HEK293 (cell line): ENCODE data around the gene DDX52.

Source experiments
- BCL11A ChIP-seq: fragments of 450-650 bp; formaldehyde crosslinking; IDR thresholded peaks from 2 replicates; pipeline ENCODE4 v1.5.1; 2016; ENCODE audit warnings: low read depth, missing biosample characterization, missing genetic modification characterization
- INSM2 ChIP-seq: fragments of 450-650 bp; formaldehyde crosslinking; IDR thresholded peaks from 2 replicates; pipeline ENCODE4 v1.5.1; 2016; ENCODE audit warnings: missing biosample characterization, missing genetic modification characterization
- KLF16 ChIP-seq: fragments of 450-650 bp; formaldehyde crosslinking; IDR thresholded peaks from 2 replicates; pipeline ENCODE4 v1.5.1; 2017; ENCODE audit warnings: missing biosample characterization, missing genetic modification characterization
- KLF7 ChIP-seq: fragments of 450-650 bp; formaldehyde crosslinking; IDR thresholded peaks from 2 replicates; pipeline ENCODE4 v1.5.1; 2016; ENCODE audit warnings: missing biosample characterization, missing genetic modification characterization, borderline replicate concordance
- PRDM4 ChIP-seq: fragments of 450-650 bp; formaldehyde crosslinking; IDR thresholded peaks from 2 replicates; pipeline ENCODE4 v1.5.1; 2017; ENCODE audit warnings: missing biosample characterization, missing genetic modification characterization
- SALL2 ChIP-seq: fragments of 450-650 bp; formaldehyde crosslinking; IDR thresholded peaks from 2 replicates; pipeline ENCODE4 v1.5.0; 2017; ENCODE audit warnings: missing biosample characterization, mild to moderate bottlenecking, missing genetic modification characterization, borderline replicate concordance
- SETDB1 ChIP-seq: IDR thresholded peaks from one replicate; pipeline ENCODE4 v1.6.1; 2017; ENCODE audit warnings: mild to moderate bottlenecking, low read length, moderate library complexity, mixed read lengths; ENCODE audit not compliant: insufficient read length
- SP3 ChIP-seq: fragments of 450-650 bp; formaldehyde crosslinking; IDR thresholded peaks from 2 replicates; pipeline ENCODE4 v1.5.1; 2016; ENCODE audit warnings: missing biosample characterization, missing genetic modification characterization
- TRIM28 ChIP-seq: IDR thresholded peaks from 2 replicates; pipeline ENCODE4 v1.6.1; 2011; ENCODE audit warnings: low read length, control low read depth, borderline replicate concordance
- WT1 ChIP-seq: fragments of 450-650 bp; formaldehyde crosslinking; IDR thresholded peaks from 2 replicates; pipeline ENCODE4 v1.5.1; 2016; ENCODE audit warnings: missing biosample characterization, missing genetic modification characterization
- ZBTB17 ChIP-seq: fragments of 450-650 bp; formaldehyde crosslinking; IDR thresholded peaks from 2 replicates; pipeline ENCODE4 v1.5.1; 2016; ENCODE audit warnings: missing biosample characterization, missing genetic modification characterization
- ZNF146 ChIP-seq: fragments of 450-650 bp; formaldehyde crosslinking; IDR thresholded peaks from 2 replicates; pipeline ENCODE4 v1.5.1; 2016; ENCODE audit warnings: missing biosample characterization, missing genetic modification characterization
- ZNF155 ChIP-seq: fragments of 450-650 bp; formaldehyde crosslinking; IDR thresholded peaks from 2 replicates; pipeline ENCODE4 v1.5.1; 2016; ENCODE audit warnings: missing biosample characterization, missing genetic modification characterization
- ZNF211 ChIP-seq: fragments of 450-650 bp; formaldehyde crosslinking; IDR thresholded peaks from 2 replicates; pipeline ENCODE4 v1.5.1; 2016; ENCODE audit warnings: low read depth, missing biosample characterization, missing genetic modification characterization
- ZNF214 ChIP-seq: fragments of 450-650 bp; formaldehyde crosslinking; IDR thresholded peaks from 2 replicates; pipeline ENCODE4 v1.5.1; 2017; ENCODE audit warnings: missing biosample characterization, mild to moderate bottlenecking, missing genetic modification characterization, borderline replicate concordance
- ZNF239 ChIP-seq: fragments of 450-650 bp; formaldehyde crosslinking; IDR thresholded peaks from 2 replicates; pipeline ENCODE4 v1.5.1; 2016; ENCODE audit warnings: missing biosample characterization, missing genetic modification characterization
- ZNF341 ChIP-seq: fragments of 450-650 bp; formaldehyde crosslinking; IDR thresholded peaks from 2 replicates; pipeline ENCODE4; 2016; ENCODE audit warnings: low read depth, missing biosample characterization, missing genetic modification characterization
- ZNF416 ChIP-seq: fragments of 450-650 bp; formaldehyde crosslinking; IDR thresholded peaks from 2 replicates; pipeline ENCODE4 v1.5.1; 2016; ENCODE audit warnings: missing biosample characterization, missing genetic modification characterization
- ZNF426 ChIP-seq: fragments of 450-650 bp; formaldehyde crosslinking; IDR thresholded peaks from 2 replicates; pipeline ENCODE4 v1.5.1; 2017; ENCODE audit warnings: missing biosample characterization, missing genetic modification characterization, mild to moderate bottlenecking, inconsistent platforms, moderate library complexity
- ZNF449 ChIP-seq: fragments of 450-650 bp; formaldehyde crosslinking; IDR thresholded peaks from 2 replicates; pipeline ENCODE4 v1.5.1; 2017; ENCODE audit warnings: missing biosample characterization, mild to moderate bottlenecking, missing genetic modification characterization, moderate library complexity
- ZNF529 ChIP-seq: fragments of 450-650 bp; formaldehyde crosslinking; IDR thresholded peaks from 2 replicates; pipeline ENCODE4 v1.5.1; 2017; ENCODE audit warnings: missing genetic modification characterization, missing biosample characterization; ENCODE audit not compliant: insufficient replicate concordance
- ZNF544 ChIP-seq: fragments of 450-650 bp; formaldehyde crosslinking; IDR thresholded peaks from 2 replicates; pipeline ENCODE4 v1.5.0; 2017; ENCODE audit warnings: missing biosample characterization, missing genetic modification characterization
- ZNF558 ChIP-seq: fragments of 450-650 bp; formaldehyde crosslinking; IDR thresholded peaks from 2 replicates; pipeline ENCODE4 v1.5.1; 2016; ENCODE audit warnings: missing biosample characterization, missing genetic modification characterization
- ZNF600 ChIP-seq: fragments of 450-650 bp; formaldehyde crosslinking; IDR thresholded peaks from 2 replicates; pipeline ENCODE4 v1.5.1; 2016; ENCODE audit warnings: missing biosample characterization, missing genetic modification characterization
- ZNF610 ChIP-seq: fragments of 450-650 bp; formaldehyde crosslinking; IDR thresholded peaks from 2 replicates; pipeline ENCODE4 v1.5.1; 2016; ENCODE audit warnings: missing biosample characterization, missing genetic modification characterization, borderline replicate concordance
- ZNF670 ChIP-seq: fragments of 450-650 bp; formaldehyde crosslinking; IDR thresholded peaks from 2 replicates; pipeline ENCODE4 v1.5.1; 2016; ENCODE audit warnings: missing biosample characterization, missing genetic modification characterization, low read depth
- ZNF692 ChIP-seq: fragments of 450-650 bp; formaldehyde crosslinking; IDR thresholded peaks from 2 replicates; pipeline ENCODE4 v1.5.1; 2016; ENCODE audit warnings: missing biosample characterization, missing genetic modification characterization
- ZNF777 ChIP-seq: fragments of 450-650 bp; formaldehyde crosslinking; IDR thresholded peaks from 2 replicates; pipeline ENCODE4 v1.5.1; 2017; ENCODE audit warnings: missing biosample characterization, missing genetic modification characterization, borderline replicate concordance
- ZNF791 ChIP-seq: fragments of 450-650 bp; formaldehyde crosslinking; IDR thresholded peaks from 2 replicates; pipeline ENCODE4 v1.5.1; 2016; ENCODE audit warnings: missing biosample characterization, missing genetic modification characterization
- ZNF837 ChIP-seq: fragments of 450-650 bp; formaldehyde crosslinking; IDR thresholded peaks from 2 replicates; pipeline ENCODE4 v1.5.1; 2016; ENCODE audit warnings: missing biosample characterization, missing genetic modification characterization
- TF ChIP-seq, protein P1 (sequence below): fragments of 450-650 bp; formaldehyde crosslinking; IDR thresholded peaks from 2 replicates; pipeline ENCODE4 v1.5.0; 2017; ENCODE audit warnings: missing biosample characterization, missing genetic modification characterization, borderline replicate concordance

The DDX52 gene

GRCh38 chr17:37567137-37567536 lies 76.1 kb downstream of the DDX52 start (continued):
- no peak for TF ChIP-seq ZNF341
- TF ChIP-seq TRIM28, result no peak
- TF ChIP-seq ZNF610 (tag by site-specific recombination), result no peak
- peak; percentile 91 for TF ChIP-seq KLF16 (tag by site-specific recombination)
- TF ChIP-seq KLF7 (tag by site-specific recombination), result no peak
- TF ChIP-seq ZNF214 (tag by site-specific recombination), result no peak
- no peak for TF ChIP-seq ZNF777 (tag by site-specific recombination)
- no peak for TF ChIP-seq ZNF544 (tag by site-specific recombination)
- no peak; the same call in 1 of the 2 replicates for TF ChIP-seq ZNF239
- peak; percentile 81; the same call in 1 of the 2 replicates for TF ChIP-seq ZNF692 (tag by site-specific recombination)
- peak; percentile 88 for TF ChIP-seq ZNF600
- no peak for TF ChIP-seq SALL2 (tag by site-specific recombination)
- TF ChIP-seq ZNF670, result no peak
- peak; percentile 71; the same call in 1 of the 2 replicates for TF ChIP-seq ZNF558 (tag by site-specific recombination)
- TF ChIP-seq INSM2 (tag by site-specific recombination), result peak; percentile 95
- TF ChIP-seq PRDM4 (tag by site-specific recombination), result no peak
- TF ChIP-seq ZNF416 (tag by site-specific recombination), result no peak
- peak; percentile 95 for TF ChIP-seq BCL11A (tag by site-specific recombination)
- no peak for TF ChIP-seq ZNF426 (tag by site-specific recombination)
- peak; percentile 32 for TF ChIP-seq ZNF146 (tag by site-specific recombination)
- TF ChIP-seq, protein P1, sequence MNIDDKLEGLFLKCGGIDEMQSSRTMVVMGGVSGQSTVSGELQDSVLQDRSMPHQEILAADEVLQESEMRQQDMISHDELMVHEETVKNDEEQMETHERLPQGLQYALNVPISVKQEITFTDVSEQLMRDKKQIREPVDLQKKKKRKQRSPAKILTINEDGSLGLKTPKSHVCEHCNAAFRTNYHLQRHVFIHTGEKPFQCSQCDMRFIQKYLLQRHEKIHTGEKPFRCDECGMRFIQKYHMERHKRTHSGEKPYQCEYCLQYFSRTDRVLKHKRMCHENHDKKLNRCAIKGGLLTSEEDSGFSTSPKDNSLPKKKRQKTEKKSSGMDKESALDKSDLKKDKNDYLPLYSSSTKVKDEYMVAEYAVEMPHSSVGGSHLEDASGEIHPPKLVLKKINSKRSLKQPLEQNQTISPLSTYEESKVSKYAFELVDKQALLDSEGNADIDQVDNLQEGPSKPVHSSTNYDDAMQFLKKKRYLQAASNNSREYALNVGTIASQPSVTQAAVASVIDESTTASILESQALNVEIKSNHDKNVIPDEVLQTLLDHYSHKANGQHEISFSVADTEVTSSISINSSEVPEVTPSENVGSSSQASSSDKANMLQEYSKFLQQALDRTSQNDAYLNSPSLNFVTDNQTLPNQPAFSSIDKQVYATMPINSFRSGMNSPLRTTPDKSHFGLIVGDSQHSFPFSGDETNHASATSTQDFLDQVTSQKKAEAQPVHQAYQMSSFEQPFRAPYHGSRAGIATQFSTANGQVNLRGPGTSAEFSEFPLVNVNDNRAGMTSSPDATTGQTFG, result no peak
- no peak for TF ChIP-seq ZNF211 (tag by site-specific recombination)
- TF ChIP-seq ZNF449, result no peak
- no peak for TF ChIP-seq SETDB1
- no peak for TF ChIP-seq ZNF155 (tag by site-specific recombination)
- no peak for TF ChIP-seq ZNF791
- TF ChIP-seq SP3 (tag by site-specific recombination), result 0 out of 2 replicates have a peak, but pooled peaks have one; percentile 37
- no peak for TF ChIP-seq ZNF529
- peak; percentile 94 for TF ChIP-seq ZBTB17 (tag by site-specific recombination)
- no peak for TF ChIP-seq ZNF837
- TF ChIP-seq WT1 (tag by site-specific recombination), result peak; percentile 54
